Caco-2 (cell line): Measurements from ENCODE around the gene PRXL2A. TPM values are rescaled to one million over a fixed set of nuclear protein-coding genes. Genes with fewer than 3 reads are reported as not detected.
"Not testable (repeated sequence)": the region's sequence is repeated elsewhere in the genome, so short reads cannot be mapped to it uniquely, and the experiment has no call there.

Source experiments
- BruUV-seq: library from RNA; stranded (reverse); fragments of 400-500 nt; replicated peaks from 2 replicates; lab custom pipeline; 2021; lab: Mats Ljungman, UMichigan
- CTCF ChIA-PET: fragments of 300-600 bp; sonication (Branson Sonifier 250); formaldehyde crosslinking; loops from one replicate; lab custom pipeline; 2022; ENCODE audit warnings: antibody characterized with exemption; lab: Charles Lee
- POLR2A ChIA-PET: fragments of 300-600 bp; sonication (Branson Sonifier 250); formaldehyde crosslinking; loops from one replicate; lab custom pipeline; 2022; ENCODE audit warnings: antibody characterized with exemption; lab: Charles Lee
- DNase-seq, 2 experiments: peaks; one replicate each; pipeline versions ENCODE4 v3.0.0 to v3.0.0-alpha.2; 2020 to 2022
- H3K27me3 ChIP-seq: replicated peaks from 2 replicates; pipeline ENCODE4 v1.6.0; 2011; ENCODE audit warnings: low read length; ENCODE audit not compliant: control insufficient read depth, insufficient read depth
- H3K36me3 ChIP-seq: 2 replicates; pipeline ENCODE4 v1.5.1; 2011; ENCODE audit warnings: low read length; ENCODE audit not compliant: control insufficient read depth, insufficient read depth
- H3K4me1 ChIP-seq: fragments of 250-450 bp; sonication (Bioruptor Pico); 2 replicates; pipeline ENCODE4 v1.5.1; 2020; ENCODE audit warnings: mild to moderate bottlenecking
- H3K4me3 ChIP-seq: 2 replicates; pipeline ENCODE4 v1.5.1; 2011; ENCODE audit warnings: low read depth, mild to moderate bottlenecking, control low read depth, low read length
- H3K9me3 ChIP-seq: fragments of 250-450 bp; sonication (Bioruptor Pico); 2 replicates; pipeline ENCODE4 v1.5.1; 2020; ENCODE audit warnings: mild to moderate bottlenecking, moderate library complexity
- H3K27ac Mint-ChIP-seq: one replicate; pipeline ENCODE4 v1.8.0; 2022; ENCODE audit warnings: mixed read lengths; ENCODE audit not compliant: unreplicated experiment
- H3K27me3 Mint-ChIP-seq: one replicate; pipeline ENCODE4 v1.8.0; 2022; ENCODE audit warnings: mixed read lengths; ENCODE audit not compliant: insufficient read depth, unreplicated experiment
- H3K36me3 Mint-ChIP-seq: one replicate; pipeline ENCODE4 v1.8.0; 2022; ENCODE audit warnings: mild to moderate bottlenecking, mixed read lengths; ENCODE audit not compliant: insufficient read depth, unreplicated experiment
- H3K4me1 Mint-ChIP-seq: one replicate; pipeline ENCODE4 v1.8.0; 2022; ENCODE audit warnings: low read depth, mixed read lengths; ENCODE audit not compliant: unreplicated experiment
- H3K4me3 Mint-ChIP-seq: one replicate; pipeline ENCODE4 v1.8.0; 2022; ENCODE audit warnings: mild to moderate bottlenecking, moderate library complexity, mixed read lengths; ENCODE audit not compliant: unreplicated experiment
- H3K9me3 Mint-ChIP-seq: one replicate; pipeline ENCODE4 v1.8.0; 2022; ENCODE audit warnings: mixed read lengths; ENCODE audit not compliant: unreplicated experiment
- intact Hi-C: fragments of 100-400 bp; cut with micrococcal nuclease; formaldehyde crosslinking; loops from one replicate; pipeline ENCODE4 v1.10.0; 2022; ENCODE audit not compliant: unreplicated experiment
- total RNA-seq: library from RNA; stranded (reverse); gene quantifications from 2 replicates; pipeline ENCODE4 v1.2.3, GENCODE V29; 2022
- TF ChIP-seq, protein P1 (sequence below), 2 experiments: fragments of 200-600 bp in 1 of 2; IDR thresholded peaks; 1 replicate in 1 of 2; 2 replicates in 1 of 2; pipeline versions ENCODE4 v1.5.1 to v1.8.0; 2011 to 2022; ENCODE audit warnings: antibody characterized with exemption in 1 of 2, control low read depth in 1 of 2, inconsistent platforms in 1 of 2, low read depth in 1 of 2, low read length in 1 of 2, mild to moderate bottlenecking in 1 of 2, moderate library complexity in 1 of 2; ENCODE audit not compliant: insufficient read depth in 1 of 2, severe bottlenecking in 1 of 2, unreplicated experiment in 1 of 2

The PRXL2A gene
- total RNA-seq, 1 experiment from 2014 or later = 88.6 TPM

- peaks cover 40% of the 10 kb centered on the region for H3K4me1 ChIP-seq
- no TSS peak for BruUV-seq
These were observed 7.6 kb downstream of the PRXL2A start for GRCh38 chr10:80415734-80416478.

DNA sequence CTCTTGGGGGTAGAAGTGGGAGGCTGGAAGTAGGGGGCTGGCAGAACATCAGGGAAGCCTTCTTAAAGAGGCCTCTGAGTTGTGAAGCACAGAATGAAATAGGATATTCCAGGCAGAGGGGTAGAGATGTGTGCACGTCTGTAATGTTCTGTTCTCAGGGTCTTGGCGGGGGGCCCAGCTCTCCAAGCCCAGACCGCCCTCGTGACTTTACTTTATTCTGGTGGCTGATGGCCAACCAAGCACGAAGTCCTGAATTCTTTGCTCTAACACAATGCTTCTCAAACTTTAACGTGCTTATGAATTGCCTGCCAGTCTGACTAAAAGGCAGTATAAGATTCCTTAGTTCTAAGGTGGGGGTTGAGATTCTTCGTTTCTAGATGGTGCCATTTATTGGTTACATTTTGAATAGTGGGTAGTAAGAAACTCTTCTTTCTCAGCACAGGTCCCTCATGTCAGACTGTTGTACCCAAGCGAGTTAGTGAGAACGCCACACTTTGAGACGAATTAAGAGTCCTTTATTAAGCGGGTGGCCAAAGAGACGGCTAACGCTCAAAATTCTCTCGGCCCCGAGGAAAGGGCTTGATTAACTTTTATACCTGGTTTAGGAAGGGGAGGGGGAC lies 8.2 kb downstream of the PRXL2A start:
- H3K36me3 ChIP-seq = no peaks in the 10 kb centered on the region
- peaks cover 59% of the 10 kb centered on the region for H3K4me1 Mint-ChIP-seq
- POLR2A ChIA-PET = no interaction called here
- no TSS peak for BruUV-seq
- CTCF ChIA-PET = no interaction called here
- H3K9me3 ChIP-seq = no peaks in the 10 kb centered on the region
- H3K4me3 Mint-ChIP-seq = no peak overlapping the region
- no peak overlapping the region for H3K4me3 ChIP-seq
- no peaks in the 10 kb centered on the region for H3K27me3 Mint-ChIP-seq
- intact Hi-C loops = no loop called here
- no peaks in the 10 kb centered on the region for H3K9me3 Mint-ChIP-seq
- H3K27ac Mint-ChIP-seq = no peak overlapping the region
- DNase-seq = no peak
- H3K36me3 Mint-ChIP-seq = peaks cover 6% of the 10 kb centered on the region
- no peaks in the 10 kb centered on the region for H3K27me3 ChIP-seq
- peaks cover 40% of the 10 kb centered on the region for H3K4me1 ChIP-seq
- TF ChIP-seq, protein P1, sequence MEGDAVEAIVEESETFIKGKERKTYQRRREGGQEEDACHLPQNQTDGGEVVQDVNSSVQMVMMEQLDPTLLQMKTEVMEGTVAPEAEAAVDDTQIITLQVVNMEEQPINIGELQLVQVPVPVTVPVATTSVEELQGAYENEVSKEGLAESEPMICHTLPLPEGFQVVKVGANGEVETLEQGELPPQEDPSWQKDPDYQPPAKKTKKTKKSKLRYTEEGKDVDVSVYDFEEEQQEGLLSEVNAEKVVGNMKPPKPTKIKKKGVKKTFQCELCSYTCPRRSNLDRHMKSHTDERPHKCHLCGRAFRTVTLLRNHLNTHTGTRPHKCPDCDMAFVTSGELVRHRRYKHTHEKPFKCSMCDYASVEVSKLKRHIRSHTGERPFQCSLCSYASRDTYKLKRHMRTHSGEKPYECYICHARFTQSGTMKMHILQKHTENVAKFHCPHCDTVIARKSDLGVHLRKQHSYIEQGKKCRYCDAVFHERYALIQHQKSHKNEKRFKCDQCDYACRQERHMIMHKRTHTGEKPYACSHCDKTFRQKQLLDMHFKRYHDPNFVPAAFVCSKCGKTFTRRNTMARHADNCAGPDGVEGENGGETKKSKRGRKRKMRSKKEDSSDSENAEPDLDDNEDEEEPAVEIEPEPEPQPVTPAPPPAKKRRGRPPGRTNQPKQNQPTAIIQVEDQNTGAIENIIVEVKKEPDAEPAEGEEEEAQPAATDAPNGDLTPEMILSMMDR (IDR thresholded peaks at IDR 0.05; ENCODE audit: insufficient read depth in 1 of 2, low read depth in 1 of 2, low read length in 1 of 2, severe bottlenecking in 1 of 2, unreplicated experiment in 1 of 2) = no peak

More at GRCh38 chr10:80415734-80416478, 7.6 kb downstream of the PRXL2A start:
- no peaks in the 10 kb centered on the region for H3K27me3 Mint-ChIP-seq
- no peaks in the 10 kb centered on the region for H3K9me3 Mint-ChIP-seq
- H3K4me3 Mint-ChIP-seq = no peak overlapping the region
- Histone ChIP-seq H3K27me3 (no peaks in the 10 kb centered on the region), H3K4me3 (no peak overlapping the region), H3K9me3 (no peaks in the 10 kb centered on the region), H3K36me3 (no peaks in the 10 kb centered on the region)
- H3K36me3 Mint-ChIP-seq = peaks cover 6% of the 10 kb centered on the region
- no peak for DNase-seq
- POLR2A ChIA-PET = no interaction called here
- H3K27ac Mint-ChIP-seq = no peak overlapping the region
- intact Hi-C loops = no loop called here
- TF ChIP-seq, protein P1 (IDR thresholded peaks at IDR 0.05; ENCODE audit: insufficient read depth in 1 of 2, low read depth in 1 of 2, low read length in 1 of 2, severe bottlenecking in 1 of 2, unreplicated experiment in 1 of 2) = no peak
- CTCF ChIA-PET = no interaction called here
- peaks cover 59% of the 10 kb centered on the region for H3K4me1 Mint-ChIP-seq

DNA sequence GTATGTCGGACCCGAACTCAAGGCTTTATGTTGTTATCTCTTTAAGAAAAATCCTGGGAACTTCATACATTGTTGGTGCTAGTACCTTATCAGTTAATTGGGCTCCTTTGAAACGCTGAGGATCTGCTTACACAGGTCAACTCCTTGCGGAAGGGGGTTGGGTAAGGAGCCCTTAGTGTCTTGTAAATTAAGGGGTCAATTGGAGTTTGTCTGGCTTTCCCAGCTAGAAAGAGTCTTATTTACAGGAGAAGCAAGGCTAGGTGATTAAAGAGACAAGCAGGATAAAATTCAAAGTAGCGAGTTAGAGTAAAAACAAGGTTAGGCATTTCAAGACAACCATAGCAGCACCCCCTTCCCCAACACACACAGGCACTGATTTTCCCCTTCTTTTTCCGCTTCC lies 8.9 kb downstream of the PRXL2A start:
- H3K4me3 Mint-ChIP-seq, CTCF ChIA-PET: not testable (repeated sequence)
- H3K4me1 Mint-ChIP-seq = peaks cover 53% of the 10 kb centered on the region

More for the DNA sequence above, 8.9 kb downstream of the PRXL2A start:
- H3K27me3 Mint-ChIP-seq, BruUV-seq, H3K27me3 ChIP-seq, intact Hi-C loops, H3K27ac Mint-ChIP-seq, H3K9me3 Mint-ChIP-seq, DNase-seq, H3K36me3 Mint-ChIP-seq, POLR2A ChIA-PET, H3K36me3 ChIP-seq, H3K4me3 ChIP-seq, H3K9me3 ChIP-seq: not testable (repeated sequence)
- peaks cover 40% of the 10 kb centered on the region for H3K4me1 ChIP-seq
